Smooth muscle cell (in vitro differentiated cells): ENCODE measurements around the gene TFPI. TPM values are rescaled to one million over a fixed set of nuclear protein-coding genes. Genes with fewer than 3 reads are reported as not detected.
"Not testable (repeated sequence)": the region's sequence is repeated elsewhere in the genome, so short reads cannot be mapped to it uniquely, and the experiment has no call there.

ENCODE experiments used
- DNase-seq: peaks from one replicate; lab custom pipeline; 2025; ENCODE audit not compliant: unreplicated experiment; lab: John Stamatoyannopoulos, UW
- H2AFZ ChIP-seq: fragments of 200-600 bp; sonication (generic); 2 replicates; pipeline ENCODE4 v1.6.0; 2016; ENCODE audit warnings: antibody characterized with exemption, low read depth, mild to moderate bottlenecking
- H3F3A ChIP-seq: fragments of 200-600 bp; sonication (generic); 2 replicates; pipeline ENCODE4 v1.6.0; 2017; ENCODE audit warnings: antibody characterized with exemption, low read depth
- H3K27ac ChIP-seq: fragments of 200-600 bp; sonication (generic); 2 replicates; pipeline ENCODE4 v1.5.1; 2016; ENCODE audit warnings: low read depth, mild to moderate bottlenecking
- H3K27me3 ChIP-seq: fragments of 200-600 bp; sonication (generic); 2 replicates; pipeline ENCODE4 v1.6.1; 2016; ENCODE audit warnings: low read depth, mild to moderate bottlenecking
- H3K36me3 ChIP-seq: fragments of 200-600 bp; sonication (generic); 2 replicates; pipeline ENCODE4 v1.5.1; 2016; ENCODE audit warnings: low read depth
- H3K4me1 ChIP-seq: fragments of 200-600 bp; sonication (generic); 2 replicates; pipeline ENCODE4 v1.5.1; 2016; ENCODE audit warnings: low read depth
- H3K4me2 ChIP-seq: fragments of 200-600 bp; sonication (generic); 2 replicates; pipeline ENCODE4 v1.6.0; 2016; ENCODE audit warnings: mild to moderate bottlenecking
- H3K4me3 ChIP-seq: fragments of 200-600 bp; sonication (generic); 2 replicates; pipeline ENCODE4 v1.5.1; 2016; ENCODE audit warnings: mild to moderate bottlenecking
- H3K79me2 ChIP-seq: fragments of 200-600 bp; sonication (generic); 2 replicates; pipeline ENCODE4 v1.6.0; 2016; ENCODE audit warnings: low read depth, mild to moderate bottlenecking
- H3K9ac ChIP-seq: fragments of 200-600 bp; sonication (generic); 2 replicates; pipeline ENCODE4 v1.6.0; 2016; ENCODE audit warnings: low read depth
- H3K9me3 ChIP-seq: fragments of 200-600 bp; sonication (generic); replicated peaks from 2 replicates; pipeline ENCODE4 v1.5.1; 2016; ENCODE audit warnings: low read depth
- H4K20me1 ChIP-seq: fragments of 200-600 bp; sonication (generic); 2 replicates; pipeline ENCODE4 v1.6.0; 2016; ENCODE audit warnings: low read depth
- WGBS: methylation state at CpG from one replicate; pipeline ENCODE4 v1.1.7; 2016; ENCODE audit warnings: low lambda C conversion rate; 5-methylcytosine and 5-hydroxymethylcytosine counted together
- polyA plus RNA-seq: library from polyadenylated mRNA; unstranded; fragments of >200 nt; fragmentation: Nextera tagmentation; extraction: Ambion mirVana; gene quantifications from 2 replicates; pipeline ENCODE4 v1.2.1, GENCODE V29; 2016
- total RNA-seq: library from RNA; depleted of rRNA; stranded (reverse); fragments of >200 nt; gene quantifications from 2 replicates; pipeline ENCODE4 v1.2.3, GENCODE V29; 2014
- TF ChIP-seq, protein P1 (sequence below): fragments of 200-600 bp; sonication (generic); IDR thresholded peaks from 2 replicates; pipeline ENCODE4 v1.5.1; 2017; ENCODE audit warnings: borderline replicate concordance, mild to moderate bottlenecking, antibody characterized with exemption; ENCODE audit not compliant: insufficient read depth, poor library complexity, severe bottlenecking

The TFPI gene
- total and polyA plus RNA-seq, 2 experiments from 2014 or later = 169 to 194 TPM

DNA sequence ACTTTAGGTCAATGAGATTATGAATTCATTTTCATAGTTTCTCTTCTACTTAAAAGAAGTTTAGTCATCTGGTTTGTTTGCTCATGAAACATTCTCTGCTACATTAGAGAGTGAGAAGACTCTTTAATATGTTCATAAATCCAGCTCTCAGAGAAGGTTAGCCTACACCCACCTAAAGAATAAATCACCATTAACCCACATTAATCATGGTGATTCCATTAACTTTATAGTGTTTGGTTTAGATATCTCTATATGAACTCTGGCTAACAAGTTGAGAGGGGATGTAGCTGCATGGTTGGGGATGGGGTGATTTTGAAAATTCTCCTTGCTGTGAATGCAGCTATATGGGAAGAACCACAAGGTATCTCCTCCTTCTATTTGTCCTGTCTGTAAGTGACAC, 10.7 kb downstream of the TFPI start:
- no peak for DNase-seq
- Histone ChIP-seq H3K4me2 (peak overlapping the region; percentile 7), H3F3A (peaks cover 9% of the 10 kb centered on the region), H3K9me3 (peaks cover 2% of the 10 kb centered on the region), H4K20me1 (no peaks in the 10 kb centered on the region), H2AFZ (no peak overlapping the region), H3K36me3 (peaks cover 6% of the 10 kb centered on the region), H3K27me3 (no peaks in the 10 kb centered on the region), H3K4me1 (peaks cover 57% of the 10 kb centered on the region), H3K79me2 (peaks cover 47% of the 10 kb centered on the region), H3K4me3 (no peak overlapping the region), H3K27ac (peak overlapping the region; percentile 86), H3K9ac (no peak overlapping the region)
- TF ChIP-seq, protein P1, sequence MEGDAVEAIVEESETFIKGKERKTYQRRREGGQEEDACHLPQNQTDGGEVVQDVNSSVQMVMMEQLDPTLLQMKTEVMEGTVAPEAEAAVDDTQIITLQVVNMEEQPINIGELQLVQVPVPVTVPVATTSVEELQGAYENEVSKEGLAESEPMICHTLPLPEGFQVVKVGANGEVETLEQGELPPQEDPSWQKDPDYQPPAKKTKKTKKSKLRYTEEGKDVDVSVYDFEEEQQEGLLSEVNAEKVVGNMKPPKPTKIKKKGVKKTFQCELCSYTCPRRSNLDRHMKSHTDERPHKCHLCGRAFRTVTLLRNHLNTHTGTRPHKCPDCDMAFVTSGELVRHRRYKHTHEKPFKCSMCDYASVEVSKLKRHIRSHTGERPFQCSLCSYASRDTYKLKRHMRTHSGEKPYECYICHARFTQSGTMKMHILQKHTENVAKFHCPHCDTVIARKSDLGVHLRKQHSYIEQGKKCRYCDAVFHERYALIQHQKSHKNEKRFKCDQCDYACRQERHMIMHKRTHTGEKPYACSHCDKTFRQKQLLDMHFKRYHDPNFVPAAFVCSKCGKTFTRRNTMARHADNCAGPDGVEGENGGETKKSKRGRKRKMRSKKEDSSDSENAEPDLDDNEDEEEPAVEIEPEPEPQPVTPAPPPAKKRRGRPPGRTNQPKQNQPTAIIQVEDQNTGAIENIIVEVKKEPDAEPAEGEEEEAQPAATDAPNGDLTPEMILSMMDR = no peak

DNA sequence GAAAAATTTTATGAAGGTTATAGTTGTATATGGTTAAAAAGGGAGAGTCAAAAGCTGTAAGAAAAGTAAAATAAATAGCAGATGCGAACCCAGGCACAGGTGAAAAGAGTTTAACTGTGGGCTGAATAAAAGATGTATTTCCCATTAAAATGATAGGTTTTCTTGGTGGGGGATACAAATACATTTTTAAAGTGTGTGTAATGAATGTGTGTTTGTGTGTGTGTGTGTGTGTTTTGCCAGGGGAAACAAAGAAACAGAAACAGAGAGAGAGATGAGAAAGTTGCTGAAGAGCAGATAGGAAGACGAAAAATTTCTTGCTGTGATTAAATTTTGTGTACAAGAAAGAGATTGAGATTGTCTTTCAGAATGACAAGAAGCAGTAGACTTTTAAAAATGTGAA, 12.1 kb downstream of the TFPI start:
- Histone ChIP-seq H3K4me1 (peaks cover 43% of the 10 kb centered on the region), H3K4me3 (no peak overlapping the region), H3K79me2 (peaks cover 60% of the 10 kb centered on the region), H3K27ac (peak overlapping the region; percentile 86), H2AFZ (no peak overlapping the region), H3K27me3 (no peaks in the 10 kb centered on the region), H3F3A (peaks cover 9% of the 10 kb centered on the region), H3K9me3 (peaks cover 4% of the 10 kb centered on the region), H3K9ac (peak overlapping the region; percentile 42), H3K4me2 (peak overlapping the region; percentile 53), H3K36me3 (peaks cover 9% of the 10 kb centered on the region), H4K20me1 (no peaks in the 10 kb centered on the region)
- DNase-seq = no peak
- 83% methylated on average over 2 of the region's 2 CpGs for WGBS
- TF ChIP-seq, protein P1 = no peak

DNA sequence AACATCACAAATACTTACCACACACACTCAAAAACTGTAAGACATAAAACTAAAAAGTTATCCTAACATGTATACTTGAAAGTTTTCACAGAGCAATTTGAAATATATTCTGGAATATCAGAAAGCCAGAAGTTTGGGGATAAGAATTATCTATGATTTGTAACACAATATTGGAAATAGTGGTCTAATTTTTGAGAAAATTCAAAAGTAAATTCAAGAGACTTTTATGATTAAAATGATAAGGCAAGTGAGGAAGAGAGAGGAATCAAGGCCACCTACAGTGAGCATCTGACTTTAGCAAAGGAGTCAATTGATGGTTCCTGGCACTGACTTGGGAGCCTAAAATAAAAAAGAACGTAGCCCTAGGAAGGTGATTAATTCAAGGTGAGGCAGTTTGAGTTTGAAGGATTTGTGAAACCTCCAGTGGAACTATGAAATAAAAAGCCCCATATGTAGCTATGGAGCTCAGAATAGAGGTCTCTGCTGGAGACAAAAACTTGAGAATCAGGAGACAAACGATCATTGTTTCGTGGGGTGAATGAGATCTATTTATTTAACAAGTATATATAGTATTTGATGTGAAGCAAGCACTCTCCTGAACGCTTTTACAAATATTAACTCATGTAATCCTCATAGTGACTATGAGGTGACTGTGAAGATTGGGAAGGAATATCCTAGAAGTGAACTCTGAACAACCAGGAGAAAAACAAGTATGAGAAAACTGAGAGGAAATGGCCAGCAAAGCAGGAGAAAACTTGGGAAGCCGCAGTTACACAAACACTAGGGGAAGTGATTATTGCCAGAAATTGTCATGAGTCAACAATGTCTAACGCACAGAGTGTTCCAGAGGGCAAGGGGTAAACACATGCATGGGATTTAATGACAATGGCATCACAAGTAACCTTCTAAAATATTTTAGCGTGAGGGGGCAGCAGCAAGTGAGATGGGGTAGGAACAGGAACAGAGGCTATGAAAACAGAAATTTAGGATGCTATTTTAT, 12.8 kb downstream of the TFPI start:
- peaks cover 38% of the 10 kb centered on the region for H3K4me1 ChIP-seq
- peaks cover 9% of the 10 kb centered on the region for H3K36me3 ChIP-seq
- H3K9ac ChIP-seq = peak overlapping the region; percentile 42
- H4K20me1 ChIP-seq = no peaks in the 10 kb centered on the region
- peaks cover 9% of the 10 kb centered on the region for H3F3A ChIP-seq
- no peak for DNase-seq
- H3K27me3 ChIP-seq = no peaks in the 10 kb centered on the region
- no peak overlapping the region for H2AFZ ChIP-seq
- WGBS = 46% methylated on average over 7 of the region's 7 CpGs
- H3K79me2 ChIP-seq = peaks cover 60% of the 10 kb centered on the region
- H3K4me2 ChIP-seq = peak overlapping the region; percentile 53
- H3K4me3 ChIP-seq = no peak overlapping the region
- TF ChIP-seq, protein P1 = no peak
- peaks cover 4% of the 10 kb centered on the region for H3K9me3 ChIP-seq
- H3K27ac ChIP-seq = peak overlapping the region; percentile 86

DNA sequence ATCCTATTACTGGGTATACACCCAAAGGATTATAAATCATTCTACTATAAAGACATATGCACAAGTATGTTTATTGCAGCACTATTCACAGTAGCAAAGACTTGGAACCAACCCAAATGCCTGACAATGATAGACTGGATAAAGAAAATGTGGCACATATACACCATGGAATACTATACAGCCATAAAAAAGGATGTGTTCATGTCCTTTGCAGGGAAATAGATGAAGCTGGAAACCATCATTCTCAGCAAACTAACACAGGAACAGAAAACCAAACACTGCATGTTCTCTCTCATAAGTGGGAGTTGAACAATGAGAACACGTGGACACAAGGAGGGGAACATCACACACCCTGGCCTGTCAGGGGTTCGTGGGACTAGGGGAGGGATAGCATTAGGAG, 16.0 kb downstream of the TFPI start:
- 98% methylated on average over 2 of the region's 2 CpGs for WGBS

GRCh38 chr2:187535381-187535780, 18.9 kb downstream of the TFPI start:
- H3K4me2 ChIP-seq, H3K4me3 ChIP-seq, H2AFZ ChIP-seq, H3K36me3 ChIP-seq, H3K9me3 ChIP-seq, H3K4me1 ChIP-seq, H3K27ac ChIP-seq, H3K27me3 ChIP-seq, H3F3A ChIP-seq, H3K9ac ChIP-seq, H4K20me1 ChIP-seq, DNase-seq: not testable (repeated sequence)
- peaks cover 77% of the 10 kb centered on the region for H3K79me2 ChIP-seq
- 100% methylated on average over 1 of the region's 1 CpG for WGBS

More for the DNA sequence above, 16.0 kb downstream of the TFPI start:
- Histone ChIP-seq H3K4me1 (peaks cover 14% of the 10 kb centered on the region), H3K79me2 (peaks cover 72% of the 10 kb centered on the region)
- H3K27ac ChIP-seq, H3K4me3 ChIP-seq, H3K9ac ChIP-seq, H3F3A ChIP-seq, H3K27me3 ChIP-seq, H3K4me2 ChIP-seq, DNase-seq, H3K36me3 ChIP-seq, H4K20me1 ChIP-seq, H2AFZ ChIP-seq, H3K9me3 ChIP-seq: not testable (repeated sequence)
